GM12891 (cell line): Measurements from ENCODE around the gene TBPL2.

Source experiments
- PAX5 ChIP-seq: IDR thresholded peaks from 2 replicates; pipeline ENCODE4 v1.6.1; 2011; ENCODE audit warnings: low read length, moderate library complexity, mild to moderate bottlenecking; ENCODE audit not compliant: insufficient read depth, severe bottlenecking
- POLR2A ChIP-seq: IDR thresholded peaks from 2 replicates; pipeline ENCODE4 v1.6.1; 2011; ENCODE audit warnings: low read depth, low read length, control low read depth
- POLR2AphosphoS5 ChIP-seq: IDR thresholded peaks from 2 replicates; pipeline ENCODE4 v1.6.1; 2011; ENCODE audit warnings: low read depth, low read length, control low read depth
- POU2F2 ChIP-seq: IDR thresholded peaks from 2 replicates; pipeline ENCODE4 v1.6.1; 2011; ENCODE audit warnings: low read depth, mild to moderate bottlenecking, control low read depth, low read length, moderate library complexity
- SPI1 ChIP-seq: IDR thresholded peaks from 2 replicates; pipeline ENCODE4 v1.6.1; 2011; ENCODE audit warnings: low read depth, low read length, control low read depth
- TAF1 ChIP-seq: IDR thresholded peaks from 2 replicates; pipeline ENCODE4 v1.6.1; 2011; ENCODE audit warnings: low read depth, low read length, control low read depth

DNA sequence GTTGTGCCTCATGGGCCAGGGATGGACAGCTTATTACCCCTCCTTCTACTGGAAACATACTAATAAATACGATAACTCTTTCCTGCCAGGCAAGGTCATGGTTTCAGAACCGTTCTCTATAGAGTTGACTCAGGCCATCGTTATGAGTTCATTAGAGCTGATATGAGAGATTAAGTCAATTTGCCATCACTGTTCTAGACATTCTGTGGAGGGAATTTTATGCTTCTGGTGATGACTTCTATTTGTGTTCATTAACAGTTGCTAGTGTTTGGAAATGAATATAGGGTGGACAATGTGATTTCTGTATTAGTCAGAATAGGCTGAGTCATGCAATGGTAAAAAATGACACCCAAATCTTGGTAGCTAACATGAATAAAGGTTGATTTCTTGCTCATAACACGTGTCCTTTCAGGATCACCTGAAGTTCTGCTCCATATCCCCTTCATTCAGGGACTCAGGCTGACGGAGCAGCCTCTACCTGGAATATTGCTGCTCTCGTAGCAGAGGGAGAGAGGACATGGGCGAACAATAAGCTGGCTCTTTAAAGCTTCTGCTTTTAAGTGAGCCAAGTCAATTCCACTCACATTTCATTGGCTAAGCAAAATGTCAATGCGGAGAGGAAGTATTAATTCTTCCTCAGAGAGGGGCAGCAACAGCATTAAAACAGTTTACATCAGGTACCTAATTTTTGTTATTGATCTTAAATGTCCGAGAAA is 18.5 kb upstream of the TBPL2 start:
- TF ChIP-seq TAF1 (no peak), POLR2A (no peak), POLR2AphosphoS5 (no peak), SPI1 (no peak), POU2F2 (no peak), PAX5 (no peak)
